HepG2 (cell line): Measurements from ENCODE around the gene TCF7L2.

Experiments
- ELF4 ChIP-seq: sonication (generic); formaldehyde crosslinking; IDR thresholded peaks from 2 replicates; pipeline ENCODE4 v1.5.0; 2020; ENCODE audit warnings: missing genetic modification reagents, mild to moderate bottlenecking, moderate library complexity, borderline replicate concordance
- EZH2 ChIP-seq: conservative IDR thresholded peaks from 2 replicates; pipeline ENCODE4 v1.6.1; 2012; ENCODE audit warnings: mild to moderate bottlenecking, low read depth, low read length, moderate library complexity
- HDAC6 ChIP-seq: fragments of 200-600 bp; sonication (generic); IDR thresholded peaks from 2 replicates; pipeline ENCODE4 v1.7.0; 2017; ENCODE audit warnings: mild to moderate bottlenecking, antibody characterized with exemption, low read length, low read depth
- HMG20B ChIP-seq: conservative IDR thresholded peaks from 2 replicates; pipeline ENCODE4 v1.6.1; 2016; ENCODE audit warnings: missing genetic modification reagents, missing compliant biosample characterization
- MAX ChIP-seq: IDR thresholded peaks from 2 replicates; pipeline ENCODE4 v1.6.1; 2012; ENCODE audit warnings: inconsistent platforms
- PTBP1 ChIP-seq: fragments of 200-400 bp; formaldehyde crosslinking; IDR thresholded peaks from 2 replicates; pipeline ENCODE4 v1.6.1; 2018; ENCODE audit warnings: low read length, low read depth; ENCODE audit not compliant: poor library complexity, severe bottlenecking
- ZNF530 ChIP-seq: sonication (generic); formaldehyde crosslinking; IDR thresholded peaks from 2 replicates; pipeline ENCODE4 v1.5.0; 2020; ENCODE audit warnings: low read depth, mild to moderate bottlenecking, missing genetic modification reagents
- ZNF780A ChIP-seq: sonication (generic); formaldehyde crosslinking; IDR thresholded peaks from 2 replicates; pipeline ENCODE4 v1.8.0; 2022; ENCODE audit warnings: mild to moderate bottlenecking, missing genetic modification reagents, moderate library complexity

GRCh38 chr10:112907893-112908292 lies 42.2 kb upstream of the TCF7L2 start:
- no peak for TF ChIP-seq PTBP1
- TF ChIP-seq ZNF780A = no peak
- no peak for TF ChIP-seq HMG20B (CRISPR knock-in tag)
- TF ChIP-seq EZH2 = no peak
- no peak for TF ChIP-seq ELF4 (CRISPR knock-in tag)
- no peak for TF ChIP-seq ZNF530
- no peak for TF ChIP-seq MAX
- TF ChIP-seq HDAC6 = no peak
